T1000 (cell line): ENCODE data around the gene POLR2C.
"Not testable (repeated sequence)": the region's sequence is repeated elsewhere in the genome, so short reads cannot be mapped to it uniquely, and the experiment has no call there.

ENCODE experiments used
- DNase-seq: peaks from one replicate; lab custom pipeline; 2025; ENCODE audit warnings: mixed read lengths; lab: John Stamatoyannopoulos, UW

POLR2C gene

GRCh38 chr16:57479976-57480753, 17.7 kb downstream of the POLR2C start:
- DNase-seq, result no peak

GRCh38 chr16:57480754-57481230, 18.3 kb downstream of the POLR2C start:
- no peak for DNase-seq

- DNase-seq, result no peak
These were observed 18.9 kb downstream of the POLR2C start for GRCh38 chr16:57481421-57481820.

- no peak for DNase-seq
These were observed 20.5 kb downstream of the POLR2C start for GRCh38 chr16:57482845-57483545.

- no peak for DNase-seq
These were observed 21.4 kb downstream of the POLR2C start for GRCh38 chr16:57483725-57484514.

GRCh38 chr16:57484515-57485005, 22.1 kb downstream of the POLR2C start:
- no peak for DNase-seq

GRCh38 chr16:57485091-57485915, 22.8 kb downstream of the POLR2C start:
- no peak for DNase-seq

- peak; percentile 30 for DNase-seq
These were observed 23.7 kb downstream of the POLR2C start, which contains the start of gene DOK4 for GRCh38 chr16:57485916-57486857. Gene DOK4, minus strand, starts transcription at chr16:57486493. Its CDS starts 6,986 bp downstream, at chr16:57479507.

- no peak for DNase-seq
These were observed 24.7 kb downstream of the POLR2C start for GRCh38 chr16:57486858-57487834.

GRCh38 chr16:57489229-57489628, 26.8 kb downstream of the POLR2C start:
- no peak for DNase-seq

GRCh38 chr16:57493767-57494166, 31.3 kb downstream of the POLR2C start:
- DNase-seq, result no peak

GRCh38 chr16:57497121-57497520, 34.6 kb downstream of the POLR2C start:
- no peak for DNase-seq

GRCh38 chr16:57498031-57498430, 35.6 kb downstream of the POLR2C start:
- no peak for DNase-seq

- DNase-seq, result not testable (repeated sequence)
These were observed 37.5 kb downstream of the POLR2C start for GRCh38 chr16:57499941-57500340.

GRCh38 chr16:57500578-57501111, 38.2 kb downstream of the POLR2C start:
- DNase-seq, result no peak

- no peak for DNase-seq
These were observed 39.0 kb downstream of the POLR2C start for GRCh38 chr16:57501492-57501891.

GRCh38 chr16:57502048-57502775, 39.7 kb downstream of the POLR2C start:
- DNase-seq, result no peak

- no peak for DNase-seq
These were observed 40.9 kb downstream of the POLR2C start for GRCh38 chr16:57503366-57503765.
